ENCODE results near the gene KAZN.

DNA sequence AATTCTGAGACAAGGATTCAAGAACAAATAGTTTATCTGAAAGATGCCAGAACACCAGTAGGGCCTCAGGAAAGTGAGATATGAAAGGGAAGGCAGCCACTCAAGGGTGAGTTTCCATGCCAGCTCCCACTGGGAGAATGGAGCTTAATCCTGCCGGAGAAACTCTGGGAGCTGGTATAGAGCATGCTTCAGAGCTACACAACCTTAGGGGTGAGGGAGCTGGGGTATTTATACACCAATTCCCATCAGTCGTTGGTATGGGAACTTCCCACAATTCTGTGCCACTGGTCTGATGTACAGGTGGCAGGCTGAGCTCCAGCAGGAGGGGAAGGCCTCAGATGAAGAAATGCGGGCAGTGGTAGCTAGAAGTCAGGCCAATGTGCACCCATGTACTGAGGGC is 86.6 kb downstream of the KAZN start:
- TF ChIP-seq MXI1 (conservative IDR thresholded peaks at IDR 0.05; ENCODE audit: poor library complexity, severe bottlenecking) = no peak
- TF ChIP-seq, protein P1, sequence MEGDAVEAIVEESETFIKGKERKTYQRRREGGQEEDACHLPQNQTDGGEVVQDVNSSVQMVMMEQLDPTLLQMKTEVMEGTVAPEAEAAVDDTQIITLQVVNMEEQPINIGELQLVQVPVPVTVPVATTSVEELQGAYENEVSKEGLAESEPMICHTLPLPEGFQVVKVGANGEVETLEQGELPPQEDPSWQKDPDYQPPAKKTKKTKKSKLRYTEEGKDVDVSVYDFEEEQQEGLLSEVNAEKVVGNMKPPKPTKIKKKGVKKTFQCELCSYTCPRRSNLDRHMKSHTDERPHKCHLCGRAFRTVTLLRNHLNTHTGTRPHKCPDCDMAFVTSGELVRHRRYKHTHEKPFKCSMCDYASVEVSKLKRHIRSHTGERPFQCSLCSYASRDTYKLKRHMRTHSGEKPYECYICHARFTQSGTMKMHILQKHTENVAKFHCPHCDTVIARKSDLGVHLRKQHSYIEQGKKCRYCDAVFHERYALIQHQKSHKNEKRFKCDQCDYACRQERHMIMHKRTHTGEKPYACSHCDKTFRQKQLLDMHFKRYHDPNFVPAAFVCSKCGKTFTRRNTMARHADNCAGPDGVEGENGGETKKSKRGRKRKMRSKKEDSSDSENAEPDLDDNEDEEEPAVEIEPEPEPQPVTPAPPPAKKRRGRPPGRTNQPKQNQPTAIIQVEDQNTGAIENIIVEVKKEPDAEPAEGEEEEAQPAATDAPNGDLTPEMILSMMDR (IDR thresholded peaks at IDR 0.05; ENCODE audit: poor library complexity, severe bottlenecking) = no peak
- no peak for TF ChIP-seq EZH2 (IDR thresholded peaks at IDR 0.05; ENCODE audit: borderline replicate concordance, insufficient read depth, low read length, poor library complexity, severe bottlenecking)
- no peak for TF ChIP-seq RAD21 (conservative IDR thresholded peaks at IDR 0.05)
- TF ChIP-seq POLR2AphosphoS5 (IDR thresholded peaks at IDR 0.05) = no peak
- TF ChIP-seq EP300 (conservative IDR thresholded peaks at IDR 0.05; ENCODE audit: poor library complexity, severe bottlenecking) = no peak
